GM21529 (cell line): Measurements from ENCODE around the gene CAPN5.

ENCODE experiments used
- ATAC-seq: cut with Tn5 transposase; IDR thresholded peaks from one replicate; pipeline ENCODE4 v1.9.1; 2021; ENCODE audit not compliant: unreplicated experiment

CAPN5 gene

DNA sequence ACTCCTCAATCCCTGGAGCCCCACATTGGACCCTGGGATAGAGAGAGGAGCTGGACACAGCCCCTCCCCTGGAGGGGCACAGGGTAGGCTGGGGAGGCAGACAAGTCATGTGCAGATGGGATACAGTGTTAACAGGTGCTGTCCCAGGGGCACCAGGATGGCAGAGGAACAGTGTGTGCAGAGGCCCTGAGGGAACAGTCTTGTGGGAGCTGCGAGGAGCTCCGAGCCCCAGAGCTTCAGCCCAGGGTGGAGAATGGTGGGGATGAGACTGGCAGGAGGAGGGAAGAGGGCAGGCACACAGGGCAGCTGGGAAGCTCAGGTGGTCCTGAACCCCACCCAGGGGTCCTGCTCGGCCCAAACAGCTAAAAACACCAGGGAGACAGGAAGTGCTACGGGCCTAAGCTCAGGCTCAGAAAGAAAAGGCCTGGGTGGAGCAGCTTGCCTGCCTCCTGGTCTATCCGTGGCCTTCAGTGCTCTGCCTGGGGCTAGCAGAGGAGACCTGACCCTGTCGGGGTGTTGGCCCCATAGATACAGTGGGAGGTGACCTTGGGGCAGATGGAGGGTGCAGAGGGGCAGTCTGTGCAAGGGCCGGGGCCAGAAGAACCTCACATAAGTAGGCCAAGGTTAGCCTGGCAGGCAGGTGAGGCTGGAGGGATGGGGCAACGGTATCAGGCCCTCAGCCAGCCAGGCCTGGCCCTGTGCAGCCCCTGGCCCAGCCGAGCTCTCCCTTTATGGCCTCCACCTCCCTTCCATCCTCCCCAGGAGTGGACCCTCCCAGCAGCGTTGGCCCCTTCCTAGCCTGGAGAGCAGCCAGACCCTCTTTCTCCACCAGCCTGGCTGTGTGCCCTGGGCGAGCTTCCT is 15.4 kb downstream of the CAPN5 start:
- no peak for ATAC-seq

DNA sequence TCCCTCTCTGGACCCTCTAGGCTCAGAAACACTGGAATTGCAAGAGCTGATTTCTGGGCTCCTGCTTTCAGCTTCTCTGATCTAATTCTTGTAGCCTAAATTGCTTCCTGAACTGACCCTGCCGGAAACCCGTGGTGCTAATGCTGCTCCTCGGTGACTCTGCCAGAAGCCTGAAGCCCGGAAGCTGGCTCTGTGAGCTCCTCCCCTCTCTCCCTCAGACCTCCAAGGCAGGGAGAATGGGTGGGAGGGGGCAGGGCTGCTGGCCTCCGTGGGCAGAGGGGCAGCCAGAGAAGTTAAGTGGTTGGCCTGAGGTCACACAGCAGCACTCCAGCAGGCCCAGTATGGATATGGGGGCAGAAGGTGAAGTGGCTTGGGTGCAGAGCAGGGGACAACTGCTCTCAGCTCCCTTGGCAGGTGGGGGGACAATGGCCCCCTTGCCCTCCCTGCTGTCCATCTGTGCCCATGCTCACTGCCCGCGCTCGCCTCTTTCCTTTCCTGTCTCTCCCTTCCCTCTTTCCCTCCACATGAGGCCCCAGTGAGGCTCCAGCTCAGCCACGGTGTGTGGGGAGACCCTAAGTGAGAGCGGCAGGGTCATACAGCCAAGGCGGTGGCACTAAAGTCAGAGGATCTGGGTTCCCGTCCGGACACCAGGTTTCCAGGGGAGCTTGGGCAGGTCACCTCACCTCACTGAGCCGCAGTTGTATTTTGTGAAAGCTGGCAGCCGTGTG is 16.2 kb downstream of the CAPN5 start:
- no peak for ATAC-seq

DNA sequence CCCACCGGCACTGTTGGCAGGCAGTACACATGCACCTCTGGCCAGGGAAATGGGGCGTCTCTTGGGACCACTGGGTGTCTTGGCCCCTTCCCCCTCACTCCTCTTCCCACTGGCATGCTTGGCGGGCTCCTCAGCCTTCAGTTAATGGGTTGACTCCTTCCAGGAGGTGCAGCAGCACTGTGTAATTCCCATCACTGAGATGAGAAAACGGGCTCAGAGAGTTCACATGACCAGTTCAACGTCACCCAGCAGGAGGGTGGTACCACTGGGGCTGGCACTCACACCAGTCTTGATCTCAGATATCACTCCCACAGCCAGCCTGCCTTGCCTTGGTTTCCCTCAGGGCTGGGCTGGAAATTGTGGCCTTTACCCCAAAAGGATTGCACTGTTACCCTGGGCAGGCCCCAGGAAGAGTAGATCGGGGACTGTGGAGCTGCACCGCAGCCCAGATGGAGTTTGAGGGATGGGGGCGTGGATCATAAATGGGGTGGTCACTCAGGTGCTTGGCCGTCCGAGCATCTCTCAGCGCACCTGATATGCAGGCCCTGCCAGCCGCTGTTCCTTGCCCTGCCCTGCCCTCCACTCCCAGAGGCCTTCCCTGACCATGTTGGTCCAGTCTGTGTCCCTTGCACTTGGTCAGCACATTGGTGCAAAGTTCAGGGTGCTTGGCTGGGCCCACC is 16.9 kb downstream of the CAPN5 start:
- ATAC-seq: no peak

DNA sequence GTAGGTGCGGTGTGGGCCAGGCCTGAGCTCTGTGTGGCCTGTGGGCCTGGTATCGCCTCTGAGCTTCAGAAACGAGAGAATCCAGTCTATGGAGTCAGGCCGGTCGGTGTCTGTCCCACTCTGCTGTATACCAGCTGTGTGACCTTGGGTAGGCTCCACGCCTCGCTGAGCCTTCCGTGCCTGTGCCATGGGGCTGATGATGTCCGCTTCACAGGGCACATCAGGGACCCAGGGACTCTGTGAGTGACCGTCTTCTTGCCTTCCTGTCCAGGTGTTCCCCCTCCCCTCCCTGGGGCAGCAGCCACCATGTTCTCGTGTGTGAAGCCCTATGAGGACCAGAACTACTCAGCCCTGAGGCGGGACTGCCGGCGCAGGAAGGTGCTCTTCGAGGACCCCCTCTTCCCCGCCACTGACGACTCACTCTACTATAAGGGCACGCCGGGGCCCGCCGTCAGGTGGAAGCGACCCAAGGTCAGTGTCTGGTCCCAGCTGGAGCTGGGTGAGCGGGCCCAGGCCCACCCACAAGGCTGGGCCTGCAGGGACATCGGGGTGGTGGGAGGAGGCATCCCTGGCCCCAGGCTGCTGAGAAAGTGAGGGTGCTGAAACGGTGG is 17.9 kb downstream of the CAPN5 start:
- ATAC-seq: no peak

DNA sequence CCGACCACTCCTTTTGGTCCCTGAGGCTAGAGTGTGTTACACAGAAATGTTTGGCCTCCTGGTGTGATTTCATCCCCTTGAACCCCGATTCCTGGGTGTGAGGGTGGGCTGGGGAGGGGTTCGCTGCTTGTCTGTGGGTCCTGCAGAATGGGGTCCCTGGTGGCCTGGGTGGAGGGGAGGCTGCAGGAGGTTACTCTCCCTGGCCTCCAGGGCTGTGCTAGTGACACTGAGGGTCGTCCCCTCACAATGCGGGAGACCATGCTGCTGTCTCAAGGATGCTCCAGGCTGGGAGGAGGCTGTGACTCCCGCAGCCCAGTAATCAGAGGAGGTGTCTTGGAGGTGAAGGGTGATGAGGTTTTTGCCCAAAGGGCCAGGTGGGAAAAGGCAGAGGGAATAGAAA is 18.9 kb downstream of the CAPN5 start:
- no peak for ATAC-seq

DNA sequence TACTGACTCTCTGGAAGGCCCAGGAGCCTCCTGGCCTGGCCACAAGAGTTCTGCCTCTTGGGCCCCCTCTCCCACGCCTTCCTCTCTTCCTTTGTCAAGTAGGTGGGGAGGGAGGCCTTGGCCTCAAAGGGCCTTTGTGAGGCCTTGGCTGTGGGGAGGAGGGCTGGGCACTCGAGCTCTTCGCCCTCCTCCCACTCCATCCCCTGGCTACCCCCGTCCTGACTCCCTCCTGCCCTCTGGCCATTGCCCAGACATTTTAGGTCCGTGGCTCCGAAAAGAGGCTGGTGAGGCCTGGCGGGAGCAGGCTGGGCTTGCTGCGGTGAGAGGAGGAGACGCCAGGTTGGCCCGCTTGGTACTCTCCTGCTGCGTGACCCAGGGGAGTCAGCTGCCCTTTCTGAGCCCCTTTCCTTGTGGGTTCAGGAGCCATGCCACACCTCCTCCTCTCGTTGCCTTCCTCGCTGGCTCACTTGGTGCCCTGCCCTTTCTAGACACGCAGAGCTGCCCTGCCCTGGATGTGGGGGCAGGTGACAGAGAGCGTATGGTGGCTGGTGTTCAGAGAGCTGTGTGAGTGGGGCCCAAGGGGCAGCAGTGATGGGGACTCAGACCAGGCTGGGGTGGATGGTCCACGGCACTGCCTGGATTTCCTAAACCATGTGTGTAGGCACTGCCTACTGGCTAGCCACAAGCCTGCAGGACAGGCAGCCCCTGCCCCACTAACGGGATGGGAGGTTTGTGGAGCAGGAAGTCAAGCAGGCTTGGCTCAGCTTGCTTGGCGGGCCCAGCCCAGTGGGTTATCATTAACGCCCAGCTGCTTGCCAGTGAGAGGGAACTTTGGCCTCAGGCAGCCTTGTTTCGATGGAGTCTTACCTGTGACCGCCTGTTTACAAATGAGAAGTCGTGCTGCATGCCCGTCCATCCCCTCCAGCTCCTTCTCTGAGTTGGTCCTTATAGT is 20.0 kb downstream of the CAPN5 start:
- no peak for ATAC-seq

DNA sequence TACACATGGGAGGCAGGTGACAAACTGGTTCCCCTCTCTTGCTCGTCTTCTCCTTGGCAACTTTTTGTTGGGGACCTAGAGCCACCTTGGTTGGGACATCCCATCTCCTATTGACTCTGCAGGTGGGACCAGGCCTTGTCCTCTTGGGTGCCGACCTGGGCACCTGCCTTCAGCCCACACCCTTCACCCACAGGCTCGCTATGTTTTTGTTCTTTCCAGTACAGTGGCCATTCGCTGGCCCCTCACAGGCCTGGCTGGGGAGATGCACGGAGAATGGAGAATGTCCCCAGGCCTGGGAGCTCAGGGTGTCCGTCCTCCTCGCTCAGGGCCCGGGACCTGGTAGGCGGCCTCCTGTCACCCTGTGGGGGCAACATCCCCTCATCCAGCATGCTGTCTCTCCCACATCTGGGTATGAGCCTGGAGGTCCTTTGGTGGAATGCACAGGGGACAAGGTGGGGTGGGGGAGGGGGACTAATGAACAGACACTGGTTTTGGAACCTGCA is 21.0 kb downstream of the CAPN5 start:
- no peak for ATAC-seq

DNA sequence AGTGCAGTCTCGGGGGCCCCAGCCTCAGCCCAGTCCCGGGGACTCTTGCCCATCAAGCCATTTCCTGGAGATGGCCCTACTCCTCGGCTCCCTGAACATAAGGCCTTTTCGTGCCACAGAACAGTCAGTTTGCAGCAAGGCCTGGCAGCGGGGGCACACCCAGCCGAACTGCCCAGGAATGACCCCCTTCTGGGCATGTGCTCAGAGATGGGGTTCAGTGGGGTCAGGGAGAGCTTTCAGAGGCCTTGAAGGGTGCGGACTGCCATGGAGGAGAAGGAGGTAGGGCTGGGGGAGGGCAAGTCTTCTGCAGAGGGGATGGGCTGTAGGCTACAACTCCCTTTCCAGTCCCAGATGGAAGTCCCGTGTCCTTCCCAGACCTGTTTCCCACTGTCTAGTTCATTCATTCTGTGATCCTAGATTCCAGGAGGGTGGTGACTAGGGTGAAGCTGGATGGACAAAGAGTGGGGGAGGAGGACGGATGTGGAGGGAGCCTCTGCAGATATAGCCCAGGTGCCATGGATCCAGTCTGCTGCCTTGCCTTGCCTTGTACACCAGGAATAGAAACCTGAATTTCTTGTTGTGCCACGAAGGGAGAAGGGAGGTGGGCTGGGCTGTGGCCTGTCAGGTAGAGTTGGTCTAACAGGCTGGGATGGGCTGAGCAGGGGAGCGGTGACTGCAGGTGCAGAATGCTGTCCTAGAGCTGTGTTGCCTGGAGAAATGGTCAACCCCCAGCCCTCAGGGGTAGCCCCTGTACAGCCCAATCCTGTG is 21.6 kb downstream of the CAPN5 start:
- no peak for ATAC-seq

DNA sequence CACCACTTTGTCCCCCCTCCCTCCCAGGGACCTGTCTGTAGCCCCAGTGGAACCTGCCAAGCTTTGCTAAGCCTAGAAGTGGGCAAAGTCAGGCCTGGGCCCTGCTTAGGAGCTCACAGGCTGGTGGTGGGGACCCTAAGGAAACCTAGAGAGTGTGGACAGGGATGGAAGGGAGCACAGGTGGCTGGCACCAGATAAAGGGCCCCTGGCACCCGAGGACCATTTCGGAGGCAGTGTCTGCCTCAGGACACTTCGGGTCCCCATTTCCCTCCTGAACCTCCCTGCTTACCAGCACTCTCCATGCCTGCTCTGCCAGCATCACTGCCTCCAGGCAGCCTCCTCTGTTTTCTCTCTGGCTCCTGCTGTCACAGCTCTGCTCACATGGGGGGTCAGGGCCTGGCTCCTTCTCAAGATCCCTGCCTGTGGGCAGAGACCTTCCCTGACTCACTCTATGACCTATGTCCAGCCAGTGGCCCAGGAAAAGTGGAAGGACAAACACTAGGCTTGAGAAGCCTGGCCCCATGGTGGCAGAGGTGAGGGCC is 22.3 kb downstream of the CAPN5 start:
- no peak for ATAC-seq

DNA sequence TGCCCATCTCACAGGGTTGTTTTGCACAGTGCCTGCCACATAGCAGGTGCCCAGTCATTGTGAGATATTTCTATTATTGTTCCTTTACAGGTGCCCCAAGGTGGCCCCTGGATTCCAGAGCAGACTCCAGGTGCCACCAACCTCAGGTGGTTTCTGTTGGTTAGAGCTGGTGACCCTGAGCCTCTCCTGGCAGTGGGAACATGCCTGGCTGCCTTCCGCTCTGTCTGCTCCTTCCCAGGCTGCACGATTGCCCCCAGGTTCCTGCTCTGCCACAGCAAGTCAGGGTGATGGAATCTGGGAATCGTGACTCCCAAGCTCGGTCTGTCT is 23.2 kb downstream of the CAPN5 start:
- ATAC-seq: no peak

DNA sequence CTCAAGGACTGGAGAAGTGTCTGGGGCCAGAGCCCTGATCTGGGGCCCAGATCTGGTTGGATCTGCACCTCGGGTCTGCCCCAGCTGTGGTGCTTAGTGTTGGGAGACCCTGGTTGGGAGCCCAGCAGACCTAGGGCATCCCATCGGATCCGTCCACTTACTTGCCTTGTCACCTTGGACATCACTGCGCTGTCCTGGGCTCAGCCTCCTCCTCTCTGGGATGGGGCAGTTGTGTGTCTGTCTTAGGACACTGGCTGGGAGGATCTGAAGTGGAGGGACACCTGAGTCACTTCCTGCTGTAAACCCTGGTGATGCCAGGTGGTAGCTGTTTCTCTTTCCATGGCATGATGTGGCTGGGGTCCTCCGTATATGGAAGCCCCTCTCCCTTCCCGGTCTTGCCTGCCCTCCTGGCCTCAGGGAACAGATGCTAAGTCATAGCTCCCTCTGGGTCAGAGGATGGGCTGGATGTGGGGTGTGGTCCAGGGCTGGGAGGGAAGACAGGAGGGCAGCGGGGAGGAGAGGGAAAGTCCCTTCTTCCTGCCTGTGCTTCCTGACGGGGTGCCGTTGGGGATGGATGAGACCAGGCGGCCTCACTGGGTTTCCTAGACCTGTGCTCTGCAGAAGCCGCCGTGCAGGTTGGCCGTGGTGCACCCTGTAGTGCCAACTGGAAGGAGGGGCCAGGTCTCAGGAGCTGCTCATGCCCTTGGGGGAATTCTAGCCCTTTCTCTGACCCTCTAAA is 23.8 kb downstream of the CAPN5 start:
- ATAC-seq: peak; percentile 3

DNA sequence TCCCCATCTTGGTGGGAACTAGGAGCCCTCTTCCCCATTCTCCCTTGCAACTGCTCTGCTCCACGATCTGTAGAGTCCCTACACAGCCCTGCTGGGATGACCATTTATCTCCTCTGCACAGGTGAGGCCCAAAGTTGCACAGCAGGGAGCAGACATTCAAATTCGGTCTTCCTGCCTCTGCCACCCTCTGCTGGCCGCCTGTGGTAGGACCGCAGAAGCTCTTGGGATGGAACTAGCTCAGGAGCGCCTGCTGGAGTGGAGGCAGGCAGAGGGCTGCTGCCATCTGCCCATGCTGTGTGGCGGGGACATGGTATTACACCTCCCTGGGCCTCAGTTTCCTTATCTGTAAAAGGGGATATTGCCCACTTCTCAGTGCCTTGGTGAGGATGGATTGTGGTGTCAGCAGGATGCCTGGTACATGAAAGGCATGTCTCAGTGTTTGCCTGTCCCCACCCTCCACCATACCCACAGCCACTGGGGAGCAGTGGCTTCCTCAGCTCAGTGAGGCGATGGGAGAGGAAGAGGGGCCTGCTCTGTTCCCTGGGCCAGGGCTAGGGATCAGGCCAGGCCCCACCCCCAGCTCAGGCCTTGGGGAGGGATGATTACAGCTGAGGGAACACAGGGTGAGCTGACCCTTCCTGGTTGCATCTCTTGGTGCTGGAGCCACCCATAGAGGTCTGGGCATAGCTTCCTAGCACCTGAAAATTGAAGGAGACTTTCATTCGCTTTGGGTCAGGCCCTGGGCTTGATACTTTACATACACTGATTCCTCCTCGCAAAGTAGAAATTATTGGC is 24.6 kb downstream of the CAPN5 start:
- ATAC-seq: peak; percentile 90

DNA sequence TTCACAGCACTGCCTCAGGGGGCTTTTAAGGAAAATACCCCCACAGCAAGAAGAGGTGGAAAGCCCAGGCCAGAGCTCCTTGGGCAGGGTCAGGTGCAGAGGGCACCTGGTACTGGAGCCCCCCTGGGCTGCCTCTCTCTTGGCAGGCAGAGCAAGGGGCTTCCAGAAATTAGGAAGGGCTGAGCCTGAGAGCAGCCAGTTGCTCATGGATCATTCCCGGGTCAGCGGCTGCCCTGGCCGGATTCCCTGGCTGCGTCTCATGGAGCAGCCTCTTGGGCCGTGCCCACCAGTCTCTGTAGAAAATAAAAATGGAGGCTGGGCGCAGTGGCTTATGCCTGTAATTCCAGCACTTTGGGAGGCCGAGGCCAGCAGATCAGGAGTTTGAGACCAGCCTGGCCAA is 25.6 kb downstream of the CAPN5 start:
- no peak for ATAC-seq

DNA sequence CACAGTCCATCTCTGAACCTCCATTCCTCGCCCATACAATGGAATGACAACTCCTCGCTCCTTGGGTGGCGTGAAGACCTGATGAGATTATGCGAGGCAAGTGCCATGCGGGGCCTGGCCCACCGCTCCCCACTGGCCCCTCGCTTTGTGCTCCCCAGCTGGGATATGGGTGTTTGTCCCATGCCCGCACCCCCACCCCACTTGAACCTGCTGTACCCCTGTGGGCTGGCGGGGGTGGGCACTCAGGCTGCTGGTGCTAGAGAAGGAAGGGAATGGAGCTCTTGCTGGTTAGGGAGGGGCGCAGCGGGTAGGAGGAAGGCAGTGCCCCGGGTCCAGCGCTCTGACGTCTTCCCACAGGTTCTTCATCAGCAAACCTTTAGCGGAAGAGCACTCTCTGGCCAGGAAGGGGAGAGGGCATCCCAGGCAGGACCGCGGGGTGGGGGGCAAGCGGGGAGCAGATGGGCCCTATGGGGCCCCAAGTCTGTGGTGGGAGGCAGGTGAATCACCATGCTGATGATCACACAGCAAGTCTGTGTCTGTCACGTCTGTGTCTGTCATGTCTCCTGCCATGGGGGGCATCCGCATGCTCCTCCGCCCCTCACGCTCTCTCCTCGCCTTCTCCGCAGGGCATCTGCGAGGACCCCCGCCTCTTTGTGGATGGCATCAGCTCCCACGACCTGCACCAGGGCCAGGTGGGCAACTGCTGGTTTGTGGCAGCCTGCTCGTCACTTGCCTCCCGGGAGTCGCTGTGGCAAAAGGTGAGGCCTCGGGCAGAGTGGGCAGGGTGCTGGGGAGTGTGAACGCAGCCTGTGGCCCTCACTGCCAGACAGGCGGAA is 26.5 kb downstream of the CAPN5 start:
- ATAC-seq: no peak

DNA sequence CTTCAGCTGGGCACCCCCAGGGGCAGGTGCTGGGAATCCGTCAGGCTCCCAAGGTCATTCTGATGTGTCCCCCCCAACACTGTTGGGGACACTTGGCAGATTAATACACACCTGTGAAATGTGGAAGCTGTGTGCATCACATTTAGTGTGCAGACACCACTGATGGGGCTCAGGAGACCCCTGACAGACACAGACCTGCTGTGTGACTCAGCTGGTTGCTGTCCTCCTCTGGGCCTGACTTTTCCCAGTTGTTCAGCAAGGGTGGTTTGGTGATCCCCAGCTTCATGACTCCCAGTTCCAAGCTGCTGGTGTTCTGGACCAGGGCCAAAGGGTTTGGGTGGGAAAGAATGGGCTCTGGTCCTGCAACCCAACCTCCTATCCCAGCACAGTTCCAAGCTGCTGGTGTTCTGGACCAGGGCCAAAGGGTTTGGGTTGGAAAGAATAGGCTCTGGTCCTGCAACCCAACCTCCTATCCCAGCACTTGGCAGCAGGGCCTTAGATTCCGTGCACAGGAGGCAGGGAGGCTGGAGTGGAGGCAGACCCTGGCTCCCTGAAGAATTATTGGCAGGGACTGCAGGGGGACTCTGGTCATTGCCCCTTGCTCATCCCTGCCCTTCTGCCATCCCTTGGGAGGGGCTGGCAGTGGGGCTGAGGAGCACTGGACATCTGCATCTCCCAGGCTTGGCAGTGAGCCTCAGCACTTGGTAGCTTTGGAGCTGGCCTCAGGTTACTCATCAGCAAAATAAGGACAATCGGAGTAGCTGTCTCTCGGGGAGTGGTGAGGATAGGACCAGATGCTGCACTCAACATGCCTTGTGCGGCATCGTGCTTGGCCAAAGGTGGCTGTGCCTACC is 27.4 kb downstream of the CAPN5 start:
- no peak for ATAC-seq

DNA sequence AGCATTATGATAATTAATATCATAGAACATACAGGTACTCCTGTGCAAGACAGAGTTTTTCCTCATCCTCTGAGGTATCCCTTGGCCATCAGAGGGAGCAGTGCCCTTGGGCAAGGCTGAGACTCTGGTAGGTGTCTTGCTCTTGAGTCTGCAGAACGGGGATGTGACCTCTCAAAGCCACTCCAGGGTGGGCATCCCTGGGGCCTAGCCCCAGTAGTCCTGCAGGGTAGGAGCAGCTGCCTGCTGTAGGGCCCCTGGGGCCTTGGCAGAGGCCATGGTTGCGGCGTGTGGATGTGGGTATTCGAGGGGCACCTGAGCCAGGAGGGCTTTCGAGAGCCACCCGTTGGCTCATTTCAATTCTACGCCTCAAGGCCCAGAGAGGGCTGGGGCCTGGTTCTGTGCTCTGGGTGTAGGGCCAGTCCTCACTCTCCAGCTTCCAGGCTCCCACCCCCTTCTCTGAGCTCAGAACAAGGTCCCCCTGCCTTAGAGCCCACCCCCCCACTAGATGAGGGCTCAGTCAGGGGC is 28.1 kb downstream of the CAPN5 start:
- no peak for ATAC-seq
